Upper lobe of right lung (tissue), 1 donor: ENCODE results near the gene USP49. TPM values are rescaled to one million over a fixed set of nuclear protein-coding genes. Genes with fewer than 3 reads are reported as not detected.

ENCODE experiments used
- ATAC-seq: fragments of 200-7000 bp; cut with Tn5 transposase; one replicate; pipeline ENCODE4 v1.9.1; 2020; ENCODE audit warnings: mild to moderate bottlenecking, moderate library complexity
- DNase-seq: peaks from one replicate; pipeline ENCODE4 v3.0.0-alpha.2; 2020
- H3K27ac ChIP-seq: fragments of 200-600 bp; one replicate; pipeline ENCODE4 v1.8.0; 2022
- H3K27me3 ChIP-seq: fragments of 200-600 bp; one replicate; pipeline ENCODE4 v1.8.0; 2022; ENCODE audit warnings: mild to moderate bottlenecking
- H3K36me3 ChIP-seq: fragments of 200-600 bp; one replicate; pipeline ENCODE4 v1.8.0; 2022
- H3K4me1 ChIP-seq: fragments of 200-600 bp; one replicate; pipeline ENCODE4 v1.8.0; 2022
- H3K4me3 ChIP-seq: fragments of 200-600 bp; one replicate; pipeline ENCODE4 v1.8.0; 2022; ENCODE audit warnings: mild to moderate bottlenecking
- H3K9me3 ChIP-seq: fragments of 200-600 bp; one replicate; pipeline ENCODE4 v1.8.0; 2022
- CTCF ChIP-seq: fragments of 200-600 bp; IDR thresholded peaks from one replicate; pipeline ENCODE4 v1.8.0; 2022; ENCODE audit warnings: antibody characterized with exemption
- intact Hi-C: fragments of 100-400 bp; cut with DNase I; formaldehyde crosslinking; loops from one replicate; pipeline ENCODE4 v1.11.0; 2022
- total RNA-seq: library from RNA; stranded (reverse); fragmentation: NEBNext Ultra II Directional; extraction: Animal tissue kit (Norgen Biotek cat#: 25700); gene quantifications from one replicate; pipeline ENCODE4 v1.2.1, GENCODE V29; 2021
- donor health status: DM: no; HTN: yes; CAD: no; lungs with severe emphysema.

Gene USP49
- total RNA-seq, 1 donor from 2014 or later, result 2.7 TPM

DNA sequence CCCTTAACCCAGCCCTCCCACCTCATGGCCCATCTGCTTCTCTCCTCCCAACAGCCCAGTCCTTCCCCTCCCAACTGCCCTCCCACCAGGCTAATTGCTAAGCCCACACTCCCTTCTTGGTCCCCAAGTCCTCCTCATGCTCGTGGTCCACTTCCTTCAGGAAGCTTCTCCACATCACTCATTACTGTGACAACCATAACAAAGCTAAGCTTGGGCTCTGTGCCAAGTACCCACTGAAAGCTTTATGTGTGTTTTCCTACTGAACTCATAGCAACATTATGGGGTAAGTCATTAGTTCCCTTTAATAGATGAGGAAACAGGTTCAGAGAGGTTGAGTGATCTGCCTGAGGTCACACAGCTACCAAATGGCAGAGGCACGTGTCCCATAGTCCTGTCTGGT is 131.7 kb downstream of the USP49 start:
- intact Hi-C loops, result no loop called here
- H3K4me3 ChIP-seq, result no peak overlapping the region
- no peak for ATAC-seq

GRCh38 chr6:41759905-41760579 is 135.1 kb downstream of the USP49 start:
- Histone ChIP-seq H3K4me3 (no peak overlapping the region), H3K27ac (no peak overlapping the region), H3K4me1 (no peaks in the 10 kb centered on the region), H3K27me3 (no peaks in the 10 kb centered on the region), H3K36me3 (no peaks in the 10 kb centered on the region), H3K9me3 (no peaks in the 10 kb centered on the region)
- no peak for DNase-seq
- no peak for ATAC-seq
- TF ChIP-seq CTCF, result no peak
- intact Hi-C loops, result no loop called here

More for the DNA sequence above, 131.7 kb downstream of the USP49 start:
- no peak for DNase-seq
- H3K27me3 ChIP-seq, result no peaks in the 10 kb centered on the region
- no peaks in the 10 kb centered on the region for H3K9me3 ChIP-seq
- no peak for TF ChIP-seq CTCF
- H3K4me1 ChIP-seq, result peaks cover 22% of the 10 kb centered on the region
- H3K27ac ChIP-seq, result no peak overlapping the region
- H3K36me3 ChIP-seq, result no peaks in the 10 kb centered on the region

GRCh38 chr6:41759106-41759904 is 135.9 kb downstream of the USP49 start:
- ATAC-seq (no peak), DNase-seq (no peak)
- Histone ChIP-seq H3K27me3 (no peaks in the 10 kb centered on the region), H3K4me1 (no peaks in the 10 kb centered on the region), H3K36me3 (no peaks in the 10 kb centered on the region), H3K9me3 (no peaks in the 10 kb centered on the region), H3K4me3 (no peak overlapping the region), H3K27ac (no peak overlapping the region)
- no peak for TF ChIP-seq CTCF
- intact Hi-C loops, result no loop called here

- intact Hi-C loops, result no loop called here
- H3K36me3 ChIP-seq, result no peaks in the 10 kb centered on the region
- no peak for ATAC-seq
- no peaks in the 10 kb centered on the region for H3K27me3 ChIP-seq
- TF ChIP-seq CTCF, result no peak
- no peaks in the 10 kb centered on the region for H3K4me1 ChIP-seq
- no peak overlapping the region for H3K4me3 ChIP-seq
- H3K27ac ChIP-seq, result no peak overlapping the region
- H3K9me3 ChIP-seq, result no peaks in the 10 kb centered on the region
- no peak for DNase-seq
These were observed 136.5 kb downstream of the USP49 start for GRCh38 chr6:41758641-41759035.

DNA sequence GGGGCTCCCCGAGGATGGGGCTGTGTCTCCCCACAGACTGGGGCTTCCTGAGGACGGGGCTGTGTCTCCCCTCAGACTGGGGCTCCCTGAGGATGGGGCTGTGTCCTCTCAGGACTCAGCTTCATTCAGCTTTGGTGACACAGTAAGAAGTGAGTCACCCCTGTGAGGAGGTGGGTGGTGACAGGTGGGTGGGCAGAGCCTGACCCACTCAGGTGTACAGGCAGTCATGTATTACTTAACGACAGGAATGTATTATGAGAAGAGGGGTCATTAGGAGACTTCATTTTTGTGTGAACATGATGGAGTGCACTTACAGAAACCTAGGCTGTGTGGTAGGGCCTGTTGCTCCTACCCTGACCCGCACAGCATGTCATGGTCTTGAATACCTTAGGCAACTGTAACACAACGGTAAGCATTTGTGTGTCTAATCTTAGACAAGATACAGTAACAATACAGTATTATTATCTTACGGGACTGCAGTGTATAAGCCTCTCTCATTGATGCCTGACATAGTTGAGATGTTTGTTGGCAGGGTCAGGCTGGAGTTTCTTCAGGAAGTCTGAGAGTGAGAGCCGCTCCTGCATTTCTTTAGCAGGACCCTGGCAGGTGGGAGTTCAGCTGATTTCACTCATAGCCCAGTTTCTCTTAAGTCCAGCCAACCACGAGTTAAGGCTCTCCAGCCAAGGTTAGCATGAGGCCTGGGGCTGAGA is 137.1 kb downstream of the USP49 start:
- Histone ChIP-seq H3K27me3 (no peaks in the 10 kb centered on the region), H3K9me3 (no peaks in the 10 kb centered on the region), H3K4me1 (no peaks in the 10 kb centered on the region), H3K36me3 (no peaks in the 10 kb centered on the region), H3K4me3 (no peak overlapping the region), H3K27ac (no peak overlapping the region)
- intact Hi-C loops, result no loop called here
- ATAC-seq (peak; percentile 21), DNase-seq (no peak)
- no peak for TF ChIP-seq CTCF
